Activated naive CD4-positive, alpha-beta T cell treated with anti-CD3 and anti-CD28 coated beads, Interleukin-2, amount 50 U/mL, for 72 hours (primary cell): ENCODE data around the gene SUGCT. TPM values are rescaled to one million over a fixed set of nuclear protein-coding genes. Genes with fewer than 3 reads are reported as not detected.

ENCODE experiments used
- ATAC-seq, 2 donors: fragments of 150-1000 bp; cut with Tn5 transposase; 2 replicates each; pipeline ENCODE4 v1.10.0; 2021; ENCODE audit warnings: mild to moderate bottlenecking in 2 of 2, moderate library complexity in 2 of 2
- DNase-seq, 2 donors: peaks; one replicate each; pipeline ENCODE4 v3.0.0; 2021 to 2022; ENCODE audit warnings: low spot score in 2 of 2
- H3K27ac Mint-ChIP-seq, 2 donors: one replicate each; pipeline ENCODE4 v1.8.0; 2022; ENCODE audit warnings: mild to moderate bottlenecking in 2 of 2, mixed read lengths in 2 of 2
- H3K36me3 Mint-ChIP-seq, 2 donors: one replicate each; pipeline ENCODE4 v1.8.0; 2022; ENCODE audit warnings: mixed read lengths in 2 of 2
- H3K9me3 Mint-ChIP-seq, 2 donors: one replicate each; pipeline ENCODE4 v1.8.0; 2022; ENCODE audit warnings: mixed read lengths in 2 of 2
- total RNA-seq, 2 donors: library from RNA; stranded (reverse); gene quantifications; one replicate each; pipeline ENCODE4 v1.2.3, GENCODE V29; 2022

The SUGCT gene
- total RNA-seq, 2 donors from 2014 or later = 1.1 to 1.8 TPM

- ATAC-seq = no peak
- peaks cover 27 to 29% of the 10 kb centered on the region in 2 donors for H3K9me3 Mint-ChIP-seq
- no peak for DNase-seq
- H3K27ac Mint-ChIP-seq = no peak overlapping the region
- peaks cover 0 to 6% of the 10 kb centered on the region in 2 donors for H3K36me3 Mint-ChIP-seq
Observed at GRCh38 chr7:40890088-40890692, 755.4 kb downstream of the SUGCT start.

GRCh38 chr7:40891232-40891631 is 756.4 kb downstream of the SUGCT start:
- Mint-ChIP-seq H3K27ac (no peak overlapping the region), H3K9me3 (peaks cover 27 to 29% of the 10 kb centered on the region in 2 donors), H3K36me3 (peaks cover 0 to 6% of the 10 kb centered on the region in 2 donors)
- DNase-seq (no peak), ATAC-seq (no peak)

GRCh38 chr7:40899151-40899550 is 764.3 kb downstream of the SUGCT start:
- H3K36me3 Mint-ChIP-seq = no peaks in the 10 kb centered on the region
- H3K9me3 Mint-ChIP-seq = peaks cover 13 to 24% of the 10 kb centered on the region in 2 donors
- no peak for ATAC-seq
- H3K27ac Mint-ChIP-seq = no peak overlapping the region
- no peak for DNase-seq

- no peak for ATAC-seq
Observed at GRCh38 chr7:40899636-40900507, 765.1 kb downstream of the SUGCT start.

GRCh38 chr7:40903872-40904271 is 769.1 kb downstream of the SUGCT start:
- Mint-ChIP-seq H3K9me3 (peaks cover 9 to 10% of the 10 kb centered on the region in 2 donors), H3K27ac (no peak overlapping the region)

More at GRCh38 chr7:40899636-40900507, 765.1 kb downstream of the SUGCT start:
- H3K27ac Mint-ChIP-seq = no peak overlapping the region
- no peaks in the 10 kb centered on the region for H3K36me3 Mint-ChIP-seq
- H3K9me3 Mint-ChIP-seq = peaks cover 13 to 23% of the 10 kb centered on the region in 2 donors
- no peak for DNase-seq

GRCh38 chr7:40907286-40907685 is 772.5 kb downstream of the SUGCT start:
- H3K27ac Mint-ChIP-seq = no peak overlapping the region
- no peak for ATAC-seq

More at GRCh38 chr7:40903872-40904271, 769.1 kb downstream of the SUGCT start:
- H3K36me3 Mint-ChIP-seq = no peaks in the 10 kb centered on the region
- ATAC-seq (no peak), DNase-seq (no peak)

GRCh38 chr7:40909346-40909980 is 774.7 kb downstream of the SUGCT start:
- Mint-ChIP-seq H3K9me3 (peaks cover 0 to 6% of the 10 kb centered on the region in 2 donors), H3K36me3 (no peaks in the 10 kb centered on the region), H3K27ac (no peak overlapping the region)
- no peak for DNase-seq
- no peak for ATAC-seq

More at GRCh38 chr7:40907286-40907685, 772.5 kb downstream of the SUGCT start:
- DNase-seq = no peak
- Mint-ChIP-seq H3K36me3 (no peaks in the 10 kb centered on the region), H3K9me3 (peaks cover 0 to 6% of the 10 kb centered on the region in 2 donors)

Other genes with a start within 250 kb of the SUGCT start
- gene CDK13, start 184.7 kb upstream of the SUGCT start, total RNA-seq = 10 to 100 TPM; 37.6 to 41.3 TPM
- 10 to 100 TPM; 24.8 to 42.0 TPM for gene MPLKIP, start 383 bp upstream of the SUGCT start, total RNA-seq